Progenitor cell of endocrine pancreas (in vitro differentiated cells): ENCODE data around the gene CD1C. TPM values are rescaled to one million over a fixed set of nuclear protein-coding genes. Genes with fewer than 3 reads are reported as not detected.
"Not testable (repeated sequence)": the region's sequence is repeated elsewhere in the genome, so short reads cannot be mapped to it uniquely, and the experiment has no call there.

Source experiments
- DNase-seq: peaks from one replicate; pipeline ENCODE4 v3.0.0; 2021; ENCODE audit warnings: low spot score; ENCODE audit not compliant: unreplicated experiment
- H3K27ac Mint-ChIP-seq: 2 replicates; pipeline ENCODE4 v1.8.0; 2021; ENCODE audit warnings: mild to moderate bottlenecking, moderate library complexity, mixed read lengths
- H3K27me3 Mint-ChIP-seq: 2 replicates; pipeline ENCODE4 v1.8.0; 2021; ENCODE audit warnings: mixed read lengths
- H3K36me3 Mint-ChIP-seq: 2 replicates; pipeline ENCODE4 v1.8.0; 2022; ENCODE audit warnings: mixed read lengths; ENCODE audit not compliant: insufficient read depth
- H3K4me1 Mint-ChIP-seq: 2 replicates; pipeline ENCODE4 v1.8.0; 2021; ENCODE audit warnings: low read depth, mixed read lengths
- H3K4me3 Mint-ChIP-seq: 2 replicates; pipeline ENCODE4 v1.8.0; 2021; ENCODE audit warnings: low read depth, mild to moderate bottlenecking, moderate library complexity, mixed read lengths
- H3K9me3 Mint-ChIP-seq: 2 replicates; pipeline ENCODE4 v1.8.0; 2021; ENCODE audit warnings: low read depth, mixed read lengths
- CTCF ChIP-seq: fragments of 200-600 bp; sonication (generic); IDR thresholded peaks from one replicate; pipeline ENCODE4 v1.5.0; 2021; ENCODE audit warnings: antibody characterized with exemption, mild to moderate bottlenecking; ENCODE audit not compliant: unreplicated experiment
- total RNA-seq: library from RNA; stranded (reverse); gene quantifications from 2 replicates; pipeline ENCODE4 v1.2.1, GENCODE V29; 2021

The CD1C gene
- total RNA-seq, 1 donor from 2014 or later: not detected

GRCh38 chr1:158274797-158275196 is 14.9 kb upstream of the CD1C start:
- Mint-ChIP-seq H3K27me3 (no peaks in the 10 kb centered on the region), H3K36me3 (no peaks in the 10 kb centered on the region), H3K9me3 (peaks cover 2% of the 10 kb centered on the region), H3K4me1 (no peaks in the 10 kb centered on the region), H3K4me3 (no peak overlapping the region), H3K27ac (peak overlapping the region; percentile 3)
- no peak for TF ChIP-seq CTCF
- DNase-seq: no peak

DNA sequence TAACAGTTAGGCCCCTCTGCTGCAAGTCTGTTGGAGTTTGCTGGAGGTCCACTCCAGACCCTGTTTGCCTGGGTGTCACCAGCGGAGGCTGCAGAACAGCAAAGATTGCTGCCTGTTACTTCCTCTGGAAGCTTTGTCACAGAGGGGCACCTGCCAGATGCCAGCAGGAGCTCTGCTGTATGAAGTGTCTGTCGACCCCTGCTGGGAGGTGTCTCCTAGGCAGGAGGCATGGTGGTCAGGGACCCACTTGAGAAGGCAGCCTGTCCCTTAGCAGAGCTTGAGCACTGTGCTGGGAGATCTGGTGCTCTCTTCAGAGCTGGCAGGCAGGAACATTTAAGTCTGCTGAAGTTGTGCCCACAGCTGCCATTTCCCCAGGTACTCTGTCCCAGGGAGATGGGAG is 7.3 kb upstream of the CD1C start:
- not testable (repeated sequence) for DNase-seq, H3K4me3 Mint-ChIP-seq, H3K9me3 Mint-ChIP-seq, H3K27ac Mint-ChIP-seq, H3K36me3 Mint-ChIP-seq, H3K4me1 Mint-ChIP-seq, H3K27me3 Mint-ChIP-seq

DNA sequence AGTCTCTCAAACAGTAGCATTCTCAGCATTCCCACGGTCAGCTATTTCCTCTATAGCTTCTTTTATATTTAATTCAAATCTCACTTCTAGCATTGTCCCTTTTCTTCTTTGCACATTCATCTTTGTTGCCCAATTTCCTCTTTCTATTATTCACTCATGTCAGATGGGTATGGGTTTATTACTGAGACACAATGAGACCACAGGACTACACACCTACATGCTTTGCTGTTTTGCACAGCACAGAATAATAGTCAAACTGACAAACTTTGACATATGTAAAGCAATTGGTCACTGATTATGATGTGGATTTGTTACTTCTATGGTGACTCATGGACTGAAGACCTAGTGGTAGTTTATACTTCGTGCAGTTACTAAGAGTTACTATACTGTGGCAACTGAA is 5.8 kb upstream of the CD1C start:
- no peaks in the 10 kb centered on the region for H3K36me3 Mint-ChIP-seq
- H3K27ac Mint-ChIP-seq: no peak overlapping the region
- TF ChIP-seq CTCF: no peak
- no peak overlapping the region for H3K4me3 Mint-ChIP-seq
- DNase-seq: no peak
- peaks cover 8% of the 10 kb centered on the region for H3K9me3 Mint-ChIP-seq
- no peaks in the 10 kb centered on the region for H3K4me1 Mint-ChIP-seq
- H3K27me3 Mint-ChIP-seq: no peaks in the 10 kb centered on the region

DNA sequence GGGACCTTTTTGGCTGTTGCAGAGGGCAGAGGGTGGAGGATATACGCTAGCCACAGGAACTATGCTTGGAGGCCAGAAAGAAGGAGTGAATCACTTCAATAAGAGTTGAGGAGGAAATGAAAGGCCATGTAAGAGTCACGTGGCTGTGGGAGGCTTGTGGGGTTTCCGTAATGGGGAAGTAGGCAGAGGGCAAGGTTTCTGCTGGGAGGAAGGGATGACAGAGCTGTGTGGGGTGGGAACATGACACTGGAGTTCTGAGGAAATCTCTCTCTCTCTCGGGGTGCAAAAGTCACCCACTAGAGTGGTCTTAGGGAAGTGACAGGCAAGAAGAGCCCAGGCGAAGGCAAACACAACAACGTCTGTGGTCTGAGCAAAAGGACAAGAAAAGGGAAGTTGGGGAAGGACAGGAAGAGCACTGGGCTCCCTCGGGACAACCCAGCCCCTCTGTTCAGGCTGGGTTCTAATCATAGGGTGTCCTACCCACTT is 3.9 kb upstream of the CD1C start:
- no peaks in the 10 kb centered on the region for H3K4me1 Mint-ChIP-seq
- H3K36me3 Mint-ChIP-seq: no peaks in the 10 kb centered on the region
- no peaks in the 10 kb centered on the region for H3K27me3 Mint-ChIP-seq
- H3K27ac Mint-ChIP-seq: no peak overlapping the region
- H3K9me3 Mint-ChIP-seq: peaks cover 8% of the 10 kb centered on the region
- no peak for TF ChIP-seq CTCF
- H3K4me3 Mint-ChIP-seq: no peak overlapping the region
- DNase-seq: no peak

DNA sequence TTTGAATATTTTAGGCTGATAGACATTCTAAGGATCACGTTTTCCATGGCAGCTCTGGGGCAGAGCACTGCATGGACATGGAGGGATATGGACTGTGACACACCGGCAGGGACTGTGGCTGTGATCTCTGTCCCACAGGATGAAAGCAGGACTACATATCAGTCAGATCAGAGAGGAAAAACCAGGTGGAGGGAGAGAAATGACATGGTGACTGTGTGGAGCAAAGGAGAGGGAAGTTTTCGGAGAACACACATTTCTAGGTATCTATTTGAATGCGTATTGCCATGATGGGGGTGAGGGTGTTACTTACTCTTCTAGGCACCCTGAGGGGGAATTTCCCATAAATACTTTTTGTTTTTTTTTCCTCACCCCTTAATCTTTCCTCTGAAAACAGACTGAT is 3.2 kb upstream of the CD1C start:
- H3K4me3 Mint-ChIP-seq: no peak overlapping the region
- H3K9me3 Mint-ChIP-seq: peaks cover 2% of the 10 kb centered on the region
- no peak for TF ChIP-seq CTCF
- H3K27me3 Mint-ChIP-seq: no peaks in the 10 kb centered on the region
- H3K27ac Mint-ChIP-seq: peak overlapping the region; percentile 6
- DNase-seq: no peak
- H3K4me1 Mint-ChIP-seq: no peaks in the 10 kb centered on the region
- H3K36me3 Mint-ChIP-seq: no peaks in the 10 kb centered on the region

GRCh38 chr1:158286941-158287346 is 2.8 kb upstream of the CD1C start:
- no peak overlapping the region for H3K4me3 Mint-ChIP-seq
- no peak for TF ChIP-seq CTCF
- no peak for DNase-seq
- H3K9me3 Mint-ChIP-seq: no peaks in the 10 kb centered on the region
- H3K36me3 Mint-ChIP-seq: no peaks in the 10 kb centered on the region
- H3K27me3 Mint-ChIP-seq: no peaks in the 10 kb centered on the region
- no peaks in the 10 kb centered on the region for H3K4me1 Mint-ChIP-seq
- no peak overlapping the region for H3K27ac Mint-ChIP-seq
